GM08714 (cell line): Measurements from ENCODE around the gene DCHS1.

Experiments
- H3K4me3 ChIP-seq: fragments of 200-500 bp; sonication (Bioruptor generic); 2 replicates; pipeline ENCODE4 v1.5.1; 2014; ENCODE audit warnings: mild to moderate bottlenecking, low read length, inconsistent platforms
- ZNF274 ChIP-seq: IDR thresholded peaks from 2 replicates; pipeline ENCODE4 v1.6.1; 2012; ENCODE audit warnings: mild to moderate bottlenecking, low read depth, low read length

DCHS1 gene

DNA sequence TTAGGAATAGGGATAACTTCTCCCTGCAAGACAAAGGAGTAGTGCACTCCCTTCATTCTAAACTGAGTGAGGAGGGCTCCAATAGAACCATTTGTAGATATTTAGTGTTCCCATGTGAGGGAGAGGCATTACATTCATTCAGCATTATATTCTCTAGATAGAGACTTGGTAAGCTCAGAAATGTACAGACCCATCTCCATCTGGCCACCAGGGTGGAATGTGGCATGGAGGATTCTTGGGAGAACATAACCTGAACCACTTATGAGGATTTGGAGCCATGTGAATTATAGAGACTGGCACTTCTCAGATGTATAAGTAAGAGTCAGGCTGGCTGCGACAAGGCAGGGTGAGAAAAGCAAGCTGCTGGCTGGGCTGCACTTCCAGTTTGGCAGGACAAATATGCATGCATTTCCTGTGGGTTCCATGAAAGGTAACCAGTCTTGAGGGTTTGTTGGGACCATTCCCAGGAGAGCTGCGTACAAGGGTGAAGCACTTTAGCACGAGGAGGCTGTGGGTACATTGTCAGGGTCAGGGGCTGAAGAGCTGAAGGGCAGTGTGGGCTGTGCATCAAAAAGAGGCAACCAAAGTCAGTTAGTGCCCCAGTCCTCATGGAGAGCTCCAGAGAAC lies 61.4 kb downstream of the DCHS1 start:
- no peak for TF ChIP-seq ZNF274
- no peak overlapping the region for H3K4me3 ChIP-seq

DNA sequence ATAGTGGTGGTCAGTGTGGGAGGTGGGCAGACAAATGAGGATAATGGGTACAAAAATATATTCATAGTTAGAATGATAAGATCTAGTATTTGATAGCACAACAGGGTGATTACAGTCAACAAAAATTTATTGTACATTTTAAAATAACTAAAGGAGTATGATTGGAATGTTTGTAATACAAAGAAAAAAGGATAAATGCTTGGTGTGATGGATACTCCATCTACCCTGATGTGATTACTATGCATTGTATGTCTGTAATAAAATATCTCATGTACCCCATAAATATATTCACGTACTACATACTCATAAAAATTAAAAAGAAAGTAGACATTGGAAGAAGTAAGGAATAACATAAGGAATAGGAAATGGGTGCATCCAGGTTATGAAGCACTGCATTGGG lies 67.6 kb downstream of the DCHS1 start:
- TF ChIP-seq ZNF274, result no peak
- no peak overlapping the region for H3K4me3 ChIP-seq

DNA sequence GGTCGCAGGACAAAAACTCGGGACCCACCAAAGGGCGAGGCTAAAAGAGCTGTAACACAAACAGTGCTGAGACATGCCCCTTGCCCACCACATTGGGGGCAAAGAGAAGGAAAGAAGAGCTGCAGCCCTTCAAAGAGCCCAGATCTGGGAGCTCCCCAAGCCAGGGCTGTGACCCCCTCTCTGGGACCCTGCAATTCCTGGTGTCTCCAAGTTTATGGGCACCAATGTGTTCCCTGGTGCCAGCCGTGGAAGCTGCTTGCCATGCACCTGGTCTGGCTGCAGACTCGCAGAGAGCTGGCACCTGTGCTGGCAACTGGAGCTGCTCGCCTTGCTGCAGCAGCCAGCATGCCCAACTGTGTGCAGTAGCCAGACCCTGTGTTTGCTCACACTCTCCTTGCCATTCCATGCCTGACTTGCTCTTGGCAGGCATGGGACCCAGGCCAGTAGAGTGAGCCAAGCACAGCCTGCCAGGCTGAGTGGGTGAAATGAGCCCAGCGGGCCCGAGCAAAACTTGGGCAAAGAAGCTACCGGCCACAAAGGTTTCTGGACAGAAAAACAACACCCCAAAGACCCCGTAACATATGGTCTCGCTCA lies 68.2 kb downstream of the DCHS1 start:
- TF ChIP-seq ZNF274, result no peak
- no peak overlapping the region for H3K4me3 ChIP-seq

DNA sequence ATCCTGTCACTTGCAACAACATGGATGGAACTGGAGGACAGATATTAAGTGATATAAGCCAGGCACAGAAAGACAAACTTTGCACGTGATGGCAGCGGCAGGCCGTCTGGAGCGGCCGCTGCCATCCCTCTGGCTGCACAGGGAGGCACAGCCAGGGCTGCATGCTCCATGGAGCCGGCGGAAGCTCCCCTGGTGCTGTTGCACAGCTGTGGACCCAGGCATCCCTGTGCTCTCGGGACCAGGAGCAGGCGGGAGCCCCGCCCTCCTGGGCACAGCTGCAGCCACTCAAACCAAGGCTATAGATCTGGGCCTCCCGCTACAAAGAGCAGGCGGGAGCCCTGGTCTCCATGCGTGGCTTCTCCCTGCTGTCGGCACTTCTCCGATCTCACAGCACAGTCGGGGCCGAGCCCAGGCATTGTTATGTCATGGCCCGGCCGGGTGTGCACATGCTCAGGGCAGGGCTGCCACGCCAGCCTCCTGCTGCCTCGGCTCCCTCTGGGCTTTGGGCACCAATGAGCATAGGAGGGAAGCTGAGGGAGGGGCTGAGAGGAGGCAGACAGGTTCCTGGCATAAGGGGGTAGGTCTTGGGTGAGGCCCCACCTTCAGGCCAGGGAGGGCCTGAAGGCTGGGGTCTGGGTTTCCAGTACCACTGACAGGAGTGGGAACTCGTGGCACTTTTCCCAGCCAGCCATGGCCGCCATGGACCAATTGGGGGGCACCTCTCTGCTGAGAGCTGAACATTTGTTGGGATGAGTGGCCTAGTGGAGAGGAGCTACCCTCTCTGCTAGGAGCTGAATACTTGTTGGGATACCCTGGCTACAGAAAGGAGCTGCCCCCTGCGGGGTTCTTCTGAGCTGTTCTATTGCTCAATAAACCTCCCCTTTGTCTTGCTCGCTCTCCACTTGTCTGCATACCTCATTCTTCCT lies 68.9 kb downstream of the DCHS1 start:
- no peak overlapping the region for H3K4me3 ChIP-seq
- no peak for TF ChIP-seq ZNF274

DNA sequence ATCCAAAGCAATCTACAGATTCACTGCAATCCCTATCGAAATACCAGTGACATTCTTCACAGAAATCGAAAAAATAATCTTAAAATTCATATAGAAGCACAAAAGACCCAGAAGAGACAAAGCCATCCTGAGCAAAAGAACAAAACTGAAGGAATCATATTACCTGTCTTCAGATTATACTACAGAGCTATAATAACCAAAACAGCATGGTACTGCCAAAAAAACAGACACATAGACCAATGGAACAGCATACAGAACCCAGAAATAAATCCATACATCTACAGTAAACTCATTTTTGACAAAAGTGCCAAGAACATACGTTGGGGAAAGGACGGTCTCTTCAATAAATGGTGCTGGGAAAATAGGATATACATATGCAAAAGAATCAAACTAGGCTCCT lies 71.1 kb downstream of the DCHS1 start:
- H3K4me3 ChIP-seq, result no peak overlapping the region

DNA sequence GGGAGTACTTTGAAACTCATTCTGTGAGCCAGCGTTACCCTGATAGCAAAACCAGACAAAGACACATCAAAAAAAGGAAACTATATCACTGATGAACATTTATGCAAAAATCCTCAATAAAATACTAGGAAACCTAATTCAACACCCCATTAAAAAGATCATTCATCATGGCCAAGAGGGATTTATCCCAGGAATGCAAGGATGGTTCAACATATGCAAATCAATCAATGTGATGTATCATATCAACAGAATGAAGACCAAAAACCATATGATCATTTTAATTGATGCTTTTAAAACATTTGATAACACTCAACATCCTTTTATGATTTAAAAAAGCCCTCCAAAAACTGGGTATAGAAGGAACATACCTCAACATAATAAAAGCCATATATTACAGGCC lies 72.0 kb downstream of the DCHS1 start:
- no peak for TF ChIP-seq ZNF274
- H3K4me3 ChIP-seq, result no peak overlapping the region

More for the DNA sequence above, 71.1 kb downstream of the DCHS1 start:
- TF ChIP-seq ZNF274, result no peak

DNA sequence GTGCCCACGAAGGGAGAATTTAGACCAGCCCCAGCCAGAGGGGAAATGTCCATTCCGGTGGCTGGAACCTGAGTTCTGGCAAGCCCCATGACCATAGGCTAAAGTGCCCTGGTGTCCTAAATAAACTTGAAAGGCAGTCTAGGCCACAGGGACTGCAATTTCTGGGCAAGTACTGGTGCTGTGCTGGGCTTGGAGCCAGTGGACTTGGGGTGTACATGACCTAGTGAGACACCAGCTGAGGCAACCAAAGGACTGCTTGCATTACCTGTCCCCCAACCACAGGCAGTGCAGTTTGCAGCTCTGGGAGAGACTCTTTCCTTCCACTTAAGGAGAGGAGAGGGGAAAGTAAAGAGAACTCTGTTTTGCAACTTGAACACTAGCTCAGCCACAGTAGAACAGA lies 75.9 kb downstream of the DCHS1 start:
- no peak for TF ChIP-seq ZNF274
- no peak overlapping the region for H3K4me3 ChIP-seq

DNA sequence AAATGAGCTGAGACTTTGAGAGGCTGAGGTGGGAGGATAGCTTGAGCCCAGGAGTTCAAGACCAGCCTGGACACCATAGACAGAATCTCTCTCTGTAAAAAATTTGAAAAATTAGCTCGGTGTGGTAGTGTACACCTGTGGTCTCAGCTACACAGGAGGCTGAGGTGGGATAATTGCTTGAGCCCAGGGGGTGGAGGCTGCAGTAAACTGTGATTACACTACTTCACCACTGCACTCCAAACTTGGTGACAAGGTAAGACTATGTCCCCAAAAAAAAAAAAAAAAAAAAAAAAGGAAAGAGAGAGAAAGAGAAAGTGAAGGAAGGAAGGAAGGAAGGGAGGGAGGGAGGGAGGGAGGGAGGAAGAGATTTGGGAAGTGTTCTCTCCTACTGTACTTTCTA lies 77.5 kb downstream of the DCHS1 start:
- no peak overlapping the region for H3K4me3 ChIP-seq
- no peak for TF ChIP-seq ZNF274

DNA sequence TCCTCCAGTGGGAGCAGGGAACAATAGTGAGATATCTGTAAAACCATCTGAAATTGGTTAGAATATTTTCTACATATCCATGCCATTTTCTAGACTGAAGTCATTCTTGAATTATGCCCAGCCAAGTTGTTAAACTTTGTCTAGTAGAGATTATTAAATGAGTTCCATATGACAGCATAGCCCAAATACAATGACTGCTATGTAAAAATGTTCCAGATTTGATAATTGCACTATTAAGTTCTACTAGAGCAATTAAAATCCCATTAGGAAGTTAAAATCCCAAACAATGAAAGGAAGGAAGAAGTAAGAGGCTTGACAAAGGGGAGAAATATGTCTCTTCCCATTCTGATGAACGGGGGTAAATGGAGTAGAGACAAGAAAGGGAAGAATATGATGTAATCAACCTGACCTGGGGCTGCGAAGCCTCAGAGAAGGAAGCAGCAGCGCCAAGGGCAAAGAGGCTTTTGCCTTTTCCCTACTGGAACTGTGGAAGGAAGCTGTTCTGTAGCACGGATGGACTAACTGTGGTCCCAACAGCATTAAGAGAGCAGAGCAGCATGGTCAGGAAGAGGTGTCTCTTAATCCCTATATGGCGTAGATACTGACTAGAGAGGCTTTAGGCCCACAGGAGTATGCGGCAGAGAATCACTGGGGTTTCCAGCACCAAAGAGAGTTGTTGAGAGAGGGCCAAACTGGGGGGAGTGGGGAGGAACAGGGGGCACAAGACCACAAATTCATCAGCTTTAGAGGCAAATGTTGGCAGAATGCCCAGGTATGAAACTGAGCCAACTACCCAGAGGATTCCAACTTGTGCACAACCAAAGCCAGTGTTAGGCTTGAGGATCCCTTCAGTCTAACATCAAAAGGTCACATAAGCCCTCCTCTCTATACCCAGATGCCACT lies 78.9 kb downstream of the DCHS1 start:
- no peak overlapping the region for H3K4me3 ChIP-seq
- TF ChIP-seq ZNF274, result no peak

DNA sequence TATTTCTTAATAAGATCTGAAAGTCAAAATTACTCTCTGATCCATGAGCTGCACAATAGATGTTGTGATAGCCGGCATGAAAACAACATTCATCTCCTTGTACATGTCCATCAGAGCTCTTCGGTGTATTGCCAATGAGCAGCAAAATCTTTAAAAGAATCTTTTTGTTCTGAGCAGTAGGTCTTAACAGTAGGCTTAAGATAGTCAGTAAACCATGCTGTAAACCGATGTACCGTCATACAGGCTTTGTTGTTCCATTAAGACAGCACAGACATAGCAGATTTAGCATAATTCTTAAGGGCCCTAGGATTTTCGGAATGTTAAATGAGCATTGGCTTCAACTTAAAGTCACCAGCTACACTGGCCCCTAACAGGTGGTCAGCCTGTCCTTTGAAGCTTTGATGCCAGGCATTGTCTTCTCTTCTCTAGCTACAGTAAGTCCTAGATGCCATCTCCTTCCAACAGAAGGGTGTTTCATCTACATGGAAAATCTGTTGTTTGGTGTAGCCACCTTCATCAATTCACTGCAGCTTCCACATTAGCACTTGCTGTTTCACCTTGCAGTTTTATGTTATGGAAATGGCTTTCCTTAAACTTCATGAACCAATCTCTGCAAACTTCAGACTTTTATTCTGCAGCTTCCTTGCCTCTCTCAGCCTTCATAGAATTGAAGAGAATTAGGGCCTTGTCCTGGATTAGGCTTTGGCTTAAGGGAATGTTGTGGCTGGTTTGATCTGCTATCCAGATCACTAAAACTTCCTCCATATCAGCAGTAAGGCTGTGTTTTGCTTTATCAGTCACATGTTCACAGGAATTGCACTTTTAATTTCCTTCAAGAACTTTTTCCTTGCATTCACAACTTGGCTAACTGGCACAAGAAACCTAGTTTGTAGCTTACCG lies 80.5 kb downstream of the DCHS1 start:
- H3K4me3 ChIP-seq, result no peak overlapping the region
- no peak for TF ChIP-seq ZNF274

DNA sequence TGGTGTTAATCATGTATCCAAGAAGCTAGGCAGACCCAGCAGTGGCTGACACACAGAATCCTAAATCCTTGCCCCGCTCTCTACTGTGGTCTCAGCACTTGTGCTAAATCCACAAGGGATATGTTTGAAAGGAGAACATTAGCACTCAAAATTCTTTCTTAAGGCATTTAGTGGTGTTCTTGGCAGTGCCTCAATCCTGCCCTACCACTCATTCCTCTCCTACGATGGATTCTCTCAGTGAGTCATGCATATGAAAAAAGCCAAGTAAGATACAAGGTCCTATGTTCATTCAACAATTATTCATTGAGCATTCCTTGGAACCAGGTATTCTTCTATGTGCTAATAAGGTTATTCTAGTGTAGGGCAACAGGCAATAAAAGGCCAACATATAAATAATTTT lies 83.4 kb downstream of the DCHS1 start:
- no peak overlapping the region for H3K4me3 ChIP-seq
- no peak for TF ChIP-seq ZNF274

DNA sequence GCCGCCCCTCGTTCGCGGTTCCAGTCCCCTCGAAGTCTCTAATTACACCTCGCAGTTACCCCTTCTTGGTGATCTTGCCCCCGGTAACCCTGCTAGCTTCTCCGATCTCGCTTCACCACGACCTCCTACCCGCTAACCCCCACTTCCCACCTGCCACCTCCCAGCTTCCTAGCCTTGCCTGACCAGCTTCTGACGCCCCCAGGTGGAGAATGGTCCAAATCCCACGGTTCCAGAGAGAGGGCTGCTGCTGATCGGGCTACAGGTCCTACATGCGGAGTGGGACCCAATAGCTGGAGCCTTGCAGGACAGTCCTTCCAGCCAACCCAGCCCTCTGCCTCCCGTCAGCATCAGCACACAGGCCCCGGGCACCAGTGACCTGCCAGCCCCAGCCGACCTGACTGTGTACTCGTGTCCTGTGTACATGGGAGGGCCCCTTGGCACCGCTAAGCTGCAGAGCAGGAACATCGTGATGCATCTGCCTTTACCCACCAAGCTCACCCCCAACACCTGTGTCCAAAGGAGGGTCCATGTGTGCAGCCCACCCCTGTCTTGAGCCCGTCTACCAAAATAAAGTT lies 84.1 kb downstream of the DCHS1 start:
- no peak for TF ChIP-seq ZNF274
- H3K4me3 ChIP-seq, result no peak overlapping the region
